Activated T-helper 1 cell treated with anti-CD3 and anti-CD28 coated beads, Interleukin-12 subunit alpha, Interleukin-12 subunit beta, Interleukin-2, Interleukin-4 antibody, amounts not matched to agents 30 ng/mL and 10 ng/mL and 1 ng/mL, durations not matched to agents 14 hours and 24 hours and 36 hours (primary cell): Measurements from ENCODE around the gene TMEM187. TPM values are rescaled to one million over a fixed set of nuclear protein-coding genes. Genes with fewer than 3 reads are reported as not detected.
"Not testable (repeated sequence)": the region's sequence is repeated elsewhere in the genome, so short reads cannot be mapped to it uniquely, and the experiment has no call there.

Source experiments
- DNase-seq: peaks from one replicate; pipeline ENCODE4 v3.0.0; 2021; ENCODE audit warnings: low spot score
- H3K27ac Mint-ChIP-seq: one replicate; pipeline ENCODE4 v1.8.0; 2021; ENCODE audit warnings: mild to moderate bottlenecking, mixed read lengths
- H3K27me3 Mint-ChIP-seq: one replicate; pipeline ENCODE4 v1.8.0; 2022; ENCODE audit warnings: mild to moderate bottlenecking, moderate library complexity, mixed read lengths; ENCODE audit not compliant: insufficient read depth
- H3K36me3 Mint-ChIP-seq: one replicate; pipeline ENCODE4 v1.8.0; 2021; ENCODE audit warnings: low read depth, mixed read lengths
- H3K4me1 Mint-ChIP-seq: one replicate; pipeline ENCODE4 v1.8.0; 2021; ENCODE audit warnings: low read depth, mixed read lengths
- H3K4me3 Mint-ChIP-seq: one replicate; pipeline ENCODE4 v1.8.0; 2021; ENCODE audit warnings: mild to moderate bottlenecking, moderate library complexity, mixed read lengths
- H3K9me3 Mint-ChIP-seq: one replicate; pipeline ENCODE4 v1.8.0; 2021; ENCODE audit warnings: mixed read lengths
- intact Hi-C: fragments of 100-400 bp; cut with micrococcal nuclease; formaldehyde crosslinking; loops from one replicate; pipeline ENCODE4 v1.15.1; 2024
- total RNA-seq: library from RNA; stranded (reverse); gene quantifications from 2 replicates; pipeline ENCODE4 v1.2.3, GENCODE V29; 2022

TMEM187 gene
- total RNA-seq, 1 donor from 2014 or later: 3.4 TPM

DNA sequence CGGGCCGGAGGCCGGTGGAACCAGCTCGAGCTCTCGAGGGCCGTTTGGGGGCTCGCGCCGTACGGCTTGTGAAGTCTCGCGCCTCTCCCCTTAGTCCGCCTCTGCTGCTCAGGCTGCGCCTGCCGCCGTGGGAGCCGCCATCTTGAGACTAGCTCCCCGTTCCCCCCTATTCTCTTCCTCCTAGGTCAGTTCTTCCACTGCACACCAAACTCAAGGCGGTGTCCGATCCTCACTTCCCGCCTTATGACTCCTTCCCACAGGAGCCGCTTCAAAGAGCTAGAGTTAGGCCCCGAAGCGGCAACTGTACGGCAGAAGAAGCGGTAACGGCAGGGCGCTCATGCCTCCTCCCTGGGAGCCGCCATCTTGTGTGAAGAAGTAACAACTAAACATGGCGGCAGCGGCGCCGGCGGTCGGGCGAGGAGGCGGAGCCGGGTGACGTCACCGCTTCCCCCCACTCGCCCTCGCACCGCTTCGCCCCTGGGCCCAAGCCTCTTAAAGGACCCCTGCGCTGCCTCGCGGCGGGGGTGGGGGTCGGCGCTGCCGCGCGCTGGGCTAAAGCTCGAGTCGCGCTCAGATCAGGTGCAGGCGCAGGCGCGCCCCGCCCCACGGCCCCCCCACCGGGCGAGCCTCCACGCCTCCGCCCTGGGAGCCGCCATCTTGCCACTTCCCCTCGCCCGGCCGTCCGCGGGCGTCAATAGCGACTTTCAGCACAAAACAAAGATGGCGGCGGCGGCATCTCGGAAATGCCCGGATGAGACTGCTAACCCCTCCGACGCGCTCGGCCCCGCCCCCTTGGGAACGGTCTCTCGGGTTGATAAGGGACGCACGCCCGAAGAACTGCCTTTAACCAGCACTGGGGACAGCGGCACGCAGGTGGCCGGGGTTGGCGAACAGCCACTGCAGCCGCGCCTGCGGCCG is 845 bp upstream of the TMEM187 start, which contains the start of gene HCFC1:
Gene HCFC1, minus strand, starts transcription at position 369 of the 918 bp plus-strand sequence. CDS start 978 bp downstream, outside the sequence.
- H3K27ac Mint-ChIP-seq: peak within 1 kb of the TSS; percentile 100
- H3K9me3 Mint-ChIP-seq: no peaks in the 10 kb centered on the region
- H3K4me1 Mint-ChIP-seq: peaks cover 37% of the 10 kb centered on the region
- no peaks in the 10 kb centered on the region for H3K27me3 Mint-ChIP-seq
- peak; percentile 87 for DNase-seq
- peaks cover 18% of the 10 kb centered on the region for H3K36me3 Mint-ChIP-seq
- H3K4me3 Mint-ChIP-seq: peak within 1 kb of the TSS; percentile 100
- intact Hi-C loops: loop anchor here (1.0 to 10.0 kb wide), 11 partner anchors 10 to 543 kb away; partner anchors contain the start of genes ABCD1, BCAP31, CCNQ and EMD

DNA sequence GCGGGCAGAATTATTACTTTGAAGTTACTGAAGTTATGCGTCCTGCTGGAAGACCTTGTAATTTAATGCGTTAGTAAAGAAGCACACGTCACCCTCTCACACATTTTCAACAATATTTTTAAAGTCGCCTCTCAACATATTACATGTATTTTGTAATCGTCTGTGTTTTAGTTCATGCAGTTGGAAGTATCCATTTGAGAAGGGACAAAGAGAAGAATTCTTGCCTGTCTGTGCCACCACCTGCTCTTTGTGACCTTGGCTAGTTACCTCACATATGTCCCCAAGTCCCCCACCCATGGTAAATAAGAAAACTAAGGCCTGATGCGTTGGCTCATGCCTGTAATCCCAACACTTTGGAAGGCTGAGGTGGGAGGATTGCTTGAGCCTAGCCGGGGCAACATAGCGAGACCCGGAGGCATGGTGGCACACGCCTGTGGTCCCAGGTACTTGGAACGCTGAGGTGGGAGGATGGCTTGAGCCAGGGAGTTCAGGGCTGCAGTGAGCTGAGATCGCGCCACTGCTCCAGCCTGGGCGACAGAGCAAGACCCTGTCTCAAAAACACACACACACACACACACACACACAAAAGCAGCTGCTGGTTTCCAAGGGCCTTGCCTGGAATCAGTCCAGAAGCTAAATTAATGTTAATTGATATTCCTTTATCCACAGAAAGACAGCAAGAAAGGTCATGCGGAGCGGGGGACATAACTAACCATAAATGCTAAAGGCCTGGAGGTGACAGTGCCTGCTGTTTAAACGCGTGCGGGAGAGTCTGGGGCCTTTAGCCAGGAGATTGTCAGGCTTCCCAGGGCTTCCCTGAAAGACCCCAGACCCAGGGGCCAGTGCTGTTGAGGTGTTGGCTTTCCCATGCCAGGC is 811 bp downstream of the TMEM187 start:
- intact Hi-C loops: loop anchor here (2.0 to 10.0 kb wide), 4 partner anchors 47 to 541 kb away; partner anchors contain the start of genes FAM3A and LAGE3

DNA sequence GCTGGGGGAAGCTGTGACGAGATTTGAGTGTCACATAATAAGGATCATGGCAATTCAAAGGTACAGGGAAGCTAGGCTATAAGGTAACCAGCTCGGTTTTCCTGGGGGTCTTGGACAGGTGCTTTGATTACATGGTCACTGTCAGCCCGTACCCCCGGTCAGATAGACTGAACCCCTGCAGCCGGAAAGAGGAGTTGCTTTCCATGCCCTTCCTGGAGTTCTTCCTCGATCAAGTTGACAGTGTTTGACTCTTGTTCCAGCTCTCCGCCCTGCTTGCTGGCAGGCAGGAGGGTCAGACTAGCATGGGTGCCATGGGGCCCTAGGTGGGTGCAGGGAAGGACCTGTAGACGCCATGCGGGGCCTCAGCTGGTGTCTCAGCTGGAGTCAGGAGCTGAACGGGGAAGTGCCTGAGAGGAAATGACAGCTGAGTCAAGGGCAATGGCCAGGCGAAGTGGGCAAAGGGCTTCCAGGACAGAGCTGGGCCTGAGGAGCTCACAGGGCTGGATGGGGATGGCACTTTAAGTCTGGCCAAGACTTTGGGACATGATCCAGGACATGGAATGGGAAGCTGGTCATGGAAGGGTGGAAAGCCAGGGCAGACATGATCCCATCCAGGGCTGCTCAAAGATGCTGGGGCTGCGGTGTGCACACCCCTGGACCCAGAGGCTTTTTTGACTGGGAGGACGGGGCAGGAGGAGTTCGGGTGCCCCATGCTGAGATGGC is 1.6 kb downstream of the TMEM187 start:
- Mint-ChIP-seq H3K4me3 (peak overlapping the region; percentile 28), H3K27ac (peak overlapping the region; percentile 95), H3K9me3 (no peaks in the 10 kb centered on the region), H3K4me1 (peaks cover 22% of the 10 kb centered on the region), H3K27me3 (no peaks in the 10 kb centered on the region), H3K36me3 (peaks cover 6% of the 10 kb centered on the region)
- intact Hi-C loops: loop anchor here (10.0 kb wide), 1 partner anchor 541 kb away; the partner anchor contains the start of gene FAM3A
- no peak for DNase-seq

More for the DNA sequence above, 811 bp downstream of the TMEM187 start:
- H3K27ac Mint-ChIP-seq: peak overlapping the region; percentile 95
- H3K27me3 Mint-ChIP-seq: no peaks in the 10 kb centered on the region
- H3K9me3 Mint-ChIP-seq: no peaks in the 10 kb centered on the region
- peak overlapping the region; percentile 89 for H3K4me3 Mint-ChIP-seq
- H3K4me1 Mint-ChIP-seq: peaks cover 24% of the 10 kb centered on the region
- DNase-seq: no peak
- H3K36me3 Mint-ChIP-seq: peaks cover 7% of the 10 kb centered on the region

DNA sequence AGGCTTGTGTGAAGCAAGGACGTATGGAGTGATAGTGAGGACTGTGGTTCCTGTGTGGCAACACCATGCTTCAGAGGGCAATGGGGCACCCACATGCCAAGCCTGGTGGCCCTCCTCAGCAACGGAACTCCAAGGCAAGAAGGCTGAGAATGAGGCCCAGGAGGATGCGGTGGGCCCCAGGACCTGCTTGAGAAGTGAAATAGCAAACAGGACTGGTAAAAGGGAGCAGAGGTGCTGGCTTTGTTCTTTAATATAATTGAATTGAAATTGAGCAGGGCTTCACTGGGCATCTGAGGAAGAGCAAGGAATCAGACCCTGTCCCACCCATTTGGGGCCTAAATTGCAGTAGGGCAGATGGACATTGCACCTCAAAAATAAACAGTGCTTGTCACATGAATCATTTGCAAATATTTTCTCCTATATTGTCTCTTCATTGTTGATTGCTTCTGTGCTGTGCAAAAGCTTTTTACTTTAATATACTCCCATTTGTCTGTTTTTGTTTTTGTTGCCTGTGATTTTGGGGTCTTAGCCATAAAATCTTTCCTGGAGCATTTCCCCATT is 2.3 kb downstream of the TMEM187 start:
- Mint-ChIP-seq H3K36me3 (peaks cover 2% of the 10 kb centered on the region), H3K4me1 (peaks cover 22% of the 10 kb centered on the region), H3K27ac (peak overlapping the region; percentile 95), H3K27me3 (no peaks in the 10 kb centered on the region), H3K9me3 (no peaks in the 10 kb centered on the region), H3K4me3 (no peak overlapping the region)
- DNase-seq: no peak
- intact Hi-C loops: loop anchor here (10.0 kb wide), 1 partner anchor 540 kb away; the partner anchor contains the start of gene FAM3A

GRCh38 chrX:153980394-153980793 is 7.8 kb downstream of the TMEM187 start:
- Mint-ChIP-seq H3K27ac (peak overlapping the region; percentile 87), H3K4me3 (peak overlapping the region; percentile 74), H3K4me1 (peaks cover 42% of the 10 kb centered on the region)
- H3K27me3 Mint-ChIP-seq, H3K9me3 Mint-ChIP-seq, H3K36me3 Mint-ChIP-seq, intact Hi-C loops, DNase-seq: not testable (repeated sequence)

- Mint-ChIP-seq H3K27me3 (no peaks in the 10 kb centered on the region), H3K4me3 (peak overlapping the region; percentile 73), H3K27ac (peak overlapping the region; percentile 90), H3K36me3 (no peaks in the 10 kb centered on the region), H3K4me1 (peaks cover 38% of the 10 kb centered on the region), H3K9me3 (no peaks in the 10 kb centered on the region)
- intact Hi-C loops: loop anchor here (1.0 kb wide), 1 partner anchor 9 kb away; the partner anchor contains the start of gene TMEM187
- DNase-seq: no peak
Measured at GRCh38 chrX:153981231-153981630, 8.7 kb downstream of the TMEM187 start.

DNA sequence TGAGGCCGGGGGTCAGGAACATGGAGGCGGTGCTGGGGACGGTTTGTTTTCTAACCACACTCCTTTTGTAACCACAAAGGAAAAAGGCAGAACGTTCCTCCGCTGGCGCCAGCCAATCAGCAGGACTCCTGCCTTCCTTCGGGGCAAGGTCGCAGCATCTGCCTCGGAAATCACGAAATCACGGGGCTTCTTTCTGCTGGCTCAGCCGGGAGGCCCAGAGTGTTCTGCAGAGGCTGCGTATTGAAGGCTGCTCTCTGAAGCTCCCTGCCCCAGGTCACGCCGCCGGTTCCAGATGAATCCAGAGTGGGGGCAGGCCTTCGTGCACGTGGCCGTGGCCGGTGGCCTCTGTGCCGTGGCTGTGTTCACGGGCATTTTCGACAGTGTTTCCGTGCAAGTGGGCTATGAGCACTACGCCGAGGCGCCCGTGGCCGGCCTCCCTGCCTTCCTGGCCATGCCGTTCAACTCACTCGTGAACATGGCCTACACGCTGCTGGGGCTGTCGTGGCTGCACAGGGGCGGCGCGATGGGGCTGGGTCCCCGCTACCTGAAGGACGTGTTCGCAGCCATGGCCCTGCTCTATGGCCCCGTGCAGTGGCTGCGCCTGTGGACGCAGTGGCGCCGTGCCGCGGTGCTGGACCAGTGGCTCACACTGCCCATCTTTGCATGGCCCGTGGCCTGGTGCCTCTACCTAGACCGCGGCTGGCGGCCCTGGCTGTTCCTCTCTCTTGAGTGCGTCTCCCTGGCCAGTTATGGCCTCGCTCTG is 9.4 kb downstream of the TMEM187 start:
- H3K27me3 Mint-ChIP-seq: no peaks in the 10 kb centered on the region
- no peaks in the 10 kb centered on the region for H3K9me3 Mint-ChIP-seq
- intact Hi-C loops: loop anchor here (1.0 kb wide), 1 partner anchor 10 kb away; the partner anchor contains the start of gene TMEM187
- peak overlapping the region; percentile 90 for H3K27ac Mint-ChIP-seq
- H3K36me3 Mint-ChIP-seq: no peaks in the 10 kb centered on the region
- H3K4me1 Mint-ChIP-seq: peaks cover 38% of the 10 kb centered on the region
- peak overlapping the region; percentile 73 for H3K4me3 Mint-ChIP-seq
- peak; percentile 62 for DNase-seq

DNA sequence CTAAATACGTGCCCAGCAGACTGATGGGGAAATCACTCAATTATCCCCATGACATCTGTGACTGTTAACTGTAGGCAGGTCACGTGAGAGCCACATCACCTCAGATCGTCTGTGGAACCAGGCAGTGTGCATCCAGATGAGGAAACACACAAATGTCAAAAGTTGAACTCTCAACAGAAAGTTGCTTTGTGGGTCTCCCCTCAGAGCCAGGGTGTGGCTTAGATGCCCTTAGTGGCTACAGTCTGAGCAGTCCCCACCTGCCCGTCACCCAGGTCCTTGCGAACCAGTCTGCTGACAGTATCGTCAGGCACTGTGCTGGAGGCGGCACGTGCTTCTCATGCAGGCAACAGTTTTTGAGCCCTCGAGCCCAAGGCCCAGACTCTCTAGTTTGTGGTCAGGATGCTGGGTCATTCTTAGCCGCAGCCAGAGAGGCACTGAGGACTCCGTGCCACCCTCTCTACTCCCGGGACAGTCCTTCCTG is 10.8 kb downstream of the TMEM187 start:
- DNase-seq: no peak
- Mint-ChIP-seq H3K4me1 (peaks cover 38% of the 10 kb centered on the region), H3K27ac (peak overlapping the region; percentile 90), H3K36me3 (no peaks in the 10 kb centered on the region), H3K4me3 (peak overlapping the region; percentile 73), H3K9me3 (no peaks in the 10 kb centered on the region), H3K27me3 (no peaks in the 10 kb centered on the region)
- intact Hi-C loops: no loop called here

GRCh38 chrX:153984351-153985178 is 12.0 kb downstream of the TMEM187 start:
- H3K27me3 Mint-ChIP-seq: no peaks in the 10 kb centered on the region
- peak overlapping the region; percentile 82 for H3K4me3 Mint-ChIP-seq
- H3K9me3 Mint-ChIP-seq: no peaks in the 10 kb centered on the region
- H3K4me1 Mint-ChIP-seq: peaks cover 38% of the 10 kb centered on the region
- no peaks in the 10 kb centered on the region for H3K36me3 Mint-ChIP-seq
- no peak for DNase-seq
- intact Hi-C loops: no loop called here
- peak overlapping the region; percentile 98 for H3K27ac Mint-ChIP-seq

GRCh38 chrX:153988493-153988892 is 15.9 kb downstream of the TMEM187 start:
- Mint-ChIP-seq H3K27ac (no peak overlapping the region), H3K27me3 (no peaks in the 10 kb centered on the region), H3K36me3 (no peaks in the 10 kb centered on the region), H3K4me3 (no peak overlapping the region), H3K9me3 (no peaks in the 10 kb centered on the region), H3K4me1 (peaks cover 13% of the 10 kb centered on the region)
- no peak for DNase-seq
- intact Hi-C loops: no loop called here
